Panc1 (cell line): ENCODE results near the gene SLC44A1. TPM values are rescaled to one million over a fixed set of nuclear protein-coding genes. Genes with fewer than 3 reads are reported as not detected.

Experiments used
- ATAC-seq: fragments of 200-7000 bp; cut with Tn5 transposase; 2 replicates; pipeline ENCODE4 v1.9.1; 2020; ENCODE audit warnings: mild to moderate bottlenecking, moderate library complexity
- BruUV-seq: library from RNA; stranded (reverse); fragments of 400-500 nt; replicated peaks from 2 replicates; lab custom pipeline; 2021; lab: Mats Ljungman, UMichigan
- CTCF ChIA-PET: fragments of 300-600 bp; sonication (Branson Sonifier 250); formaldehyde crosslinking; loops from one replicate; lab custom pipeline; 2022; ENCODE audit warnings: antibody characterized with exemption; lab: Charles Lee
- POLR2A ChIA-PET: fragments of 300-600 bp; sonication (Branson Sonifier 250); formaldehyde crosslinking; loops from one replicate; lab custom pipeline; 2022; ENCODE audit warnings: antibody characterized with exemption; lab: Charles Lee
- DNase-seq: peaks from one replicate; pipeline ENCODE4 v3.0.0-alpha.2; 2010; ENCODE audit warnings: low read depth, low spot score
- H3K27ac ChIP-seq: 2 replicates; pipeline ENCODE4 v1.5.1; 2011; ENCODE audit warnings: mild to moderate bottlenecking, low read length, inconsistent platforms
- H3K27me3 ChIP-seq: fragments of 200-500 bp; sonication (Bioruptor generic); 2 replicates; pipeline ENCODE4 v1.6.0; 2014; ENCODE audit warnings: low read length, inconsistent platforms; ENCODE audit not compliant: control insufficient read depth, insufficient read depth
- H3K36me3 ChIP-seq: fragments of 200-500 bp; sonication (Bioruptor generic); 2 replicates; pipeline ENCODE4 v1.5.1; 2014; ENCODE audit warnings: inconsistent platforms, mild to moderate bottlenecking, low read length, moderate library complexity; ENCODE audit not compliant: control insufficient read depth, insufficient read depth
- H3K4me1 ChIP-seq: 2 replicates; pipeline ENCODE4 v1.5.1; 2011; ENCODE audit warnings: inconsistent platforms, mild to moderate bottlenecking, low read length, moderate library complexity; ENCODE audit not compliant: control insufficient read depth, insufficient read depth
- H3K4me3 ChIP-seq, 2 experiments: 2 replicates each; pipeline ENCODE4 v1.5.1; 2011 to 2012; ENCODE audit warnings: low read depth in 2 of 2, low read length in 2 of 2, mild to moderate bottlenecking in 2 of 2, inconsistent platforms in 1 of 2, moderate library complexity in 1 of 2
- H3K9me3 ChIP-seq: fragments of 200-500 bp; sonication (Bioruptor generic); 2 replicates; pipeline ENCODE4 v1.5.1; 2014; ENCODE audit warnings: low read depth, mild to moderate bottlenecking, inconsistent platforms, low read length, moderate library complexity; ENCODE audit not compliant: control insufficient read depth, insufficient read depth
- POLR2AphosphoS5 ChIP-seq: IDR thresholded peaks from 2 replicates; pipeline ENCODE4 v1.6.1; 2012; ENCODE audit warnings: mild to moderate bottlenecking, low read depth, low read length, moderate library complexity
- SIN3A ChIP-seq: IDR thresholded peaks from 2 replicates; pipeline ENCODE4 v1.6.1; 2012; ENCODE audit warnings: low read depth, mild to moderate bottlenecking, low read length, moderate library complexity, borderline replicate concordance; ENCODE audit not compliant: insufficient read depth
- TCF7L2 ChIP-seq: IDR thresholded peaks from 2 replicates; pipeline ENCODE4 v1.6.1; 2011; ENCODE audit warnings: mild to moderate bottlenecking, low read depth, low read length, inconsistent platforms
- in situ Hi-C: cut with HindIII; loops from 2 replicates; pipeline ENCODE4 v1.10.0; 2016; ENCODE audit warnings: low sequenced_read_pairs, low pct_unique_long_range_greater_than_20kb
- intact Hi-C: fragments of 100-400 bp; cut with micrococcal nuclease; formaldehyde crosslinking; loops from one replicate; pipeline ENCODE4 v1.10.0; 2022; ENCODE audit not compliant: unreplicated experiment
- total RNA-seq: library from RNA; stranded (reverse); gene quantifications from one replicate; pipeline ENCODE4 v1.2.1, GENCODE V29; 2021; ENCODE audit not compliant: unreplicated experiment
- TF ChIP-seq, protein P1 (sequence below), 2 experiments: IDR thresholded peaks; 2 replicates each; pipeline ENCODE4 v1.6.1; 2011 to 2012; ENCODE audit warnings: low read depth in 2 of 2, control low read depth in 1 of 2, low read length in 1 of 2, mild to moderate bottlenecking in 1 of 2, moderate library complexity in 1 of 2; ENCODE audit not compliant: insufficient read depth in 1 of 2
- TF ChIP-seq, protein P2 (sequence below): fragments of 450-650 bp; IDR thresholded peaks from 2 replicates; pipeline ENCODE4 v1.5.1; 2017; ENCODE audit warnings: mild to moderate bottlenecking

Gene SLC44A1
- total RNA-seq, 1 experiment from 2014 or later = 8.7 TPM

DNA sequence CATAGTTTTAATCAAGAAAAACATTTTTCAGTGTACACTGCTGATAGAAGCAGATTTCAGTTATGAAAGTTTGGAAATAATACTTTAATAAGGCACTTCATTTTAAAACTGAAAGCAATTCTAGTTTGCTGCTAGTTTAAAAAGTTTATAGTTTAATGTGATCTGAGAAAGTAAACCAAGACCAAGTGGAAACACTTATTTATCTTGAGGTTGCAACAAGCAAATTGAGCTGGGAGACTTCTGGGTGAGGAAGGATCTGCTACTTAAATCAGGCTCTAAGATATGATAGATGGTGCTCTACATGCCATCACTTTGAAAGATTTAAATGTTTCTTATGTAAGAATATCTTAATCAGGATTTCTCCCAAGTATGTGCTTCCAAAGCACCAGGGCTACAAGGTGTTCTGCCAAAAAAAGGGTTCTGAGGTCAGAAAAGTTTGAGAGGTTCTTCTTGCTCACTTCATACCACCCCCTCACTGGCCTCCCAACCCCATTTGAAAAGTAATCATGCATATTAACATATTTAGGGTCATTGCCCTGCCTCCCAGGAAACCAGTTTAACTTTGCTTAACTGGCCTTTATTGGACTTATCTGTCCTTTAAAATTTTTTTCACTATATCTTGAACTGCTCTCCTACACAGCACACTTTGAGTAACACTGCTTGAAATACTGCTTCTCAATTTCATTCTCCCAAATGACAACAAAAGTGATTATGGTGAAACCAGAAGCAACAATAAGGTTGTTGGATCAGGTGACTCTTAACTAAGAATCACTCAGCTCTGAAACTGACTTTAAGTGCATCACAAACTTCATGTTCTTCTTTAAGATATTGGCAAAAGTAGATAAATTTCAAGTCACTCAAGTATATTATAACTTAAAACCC, 15.5 kb downstream of the SLC44A1 start:
- DNase-seq (no peak), ATAC-seq (no peak)
- no TSS peak for BruUV-seq
- Histone ChIP-seq H3K36me3 (no peaks in the 10 kb centered on the region), H3K4me3 (no peak overlapping the region), H3K27me3 (no peaks in the 10 kb centered on the region), H3K4me1 (no peaks in the 10 kb centered on the region), H3K9me3 (no peaks in the 10 kb centered on the region), H3K27ac (no peak overlapping the region)
- in situ Hi-C loops (no loop called here), intact Hi-C loops (no loop called here)
- CTCF ChIA-PET = no interaction called here
- POLR2A ChIA-PET = no interaction called here
- TF ChIP-seq, protein P1, sequence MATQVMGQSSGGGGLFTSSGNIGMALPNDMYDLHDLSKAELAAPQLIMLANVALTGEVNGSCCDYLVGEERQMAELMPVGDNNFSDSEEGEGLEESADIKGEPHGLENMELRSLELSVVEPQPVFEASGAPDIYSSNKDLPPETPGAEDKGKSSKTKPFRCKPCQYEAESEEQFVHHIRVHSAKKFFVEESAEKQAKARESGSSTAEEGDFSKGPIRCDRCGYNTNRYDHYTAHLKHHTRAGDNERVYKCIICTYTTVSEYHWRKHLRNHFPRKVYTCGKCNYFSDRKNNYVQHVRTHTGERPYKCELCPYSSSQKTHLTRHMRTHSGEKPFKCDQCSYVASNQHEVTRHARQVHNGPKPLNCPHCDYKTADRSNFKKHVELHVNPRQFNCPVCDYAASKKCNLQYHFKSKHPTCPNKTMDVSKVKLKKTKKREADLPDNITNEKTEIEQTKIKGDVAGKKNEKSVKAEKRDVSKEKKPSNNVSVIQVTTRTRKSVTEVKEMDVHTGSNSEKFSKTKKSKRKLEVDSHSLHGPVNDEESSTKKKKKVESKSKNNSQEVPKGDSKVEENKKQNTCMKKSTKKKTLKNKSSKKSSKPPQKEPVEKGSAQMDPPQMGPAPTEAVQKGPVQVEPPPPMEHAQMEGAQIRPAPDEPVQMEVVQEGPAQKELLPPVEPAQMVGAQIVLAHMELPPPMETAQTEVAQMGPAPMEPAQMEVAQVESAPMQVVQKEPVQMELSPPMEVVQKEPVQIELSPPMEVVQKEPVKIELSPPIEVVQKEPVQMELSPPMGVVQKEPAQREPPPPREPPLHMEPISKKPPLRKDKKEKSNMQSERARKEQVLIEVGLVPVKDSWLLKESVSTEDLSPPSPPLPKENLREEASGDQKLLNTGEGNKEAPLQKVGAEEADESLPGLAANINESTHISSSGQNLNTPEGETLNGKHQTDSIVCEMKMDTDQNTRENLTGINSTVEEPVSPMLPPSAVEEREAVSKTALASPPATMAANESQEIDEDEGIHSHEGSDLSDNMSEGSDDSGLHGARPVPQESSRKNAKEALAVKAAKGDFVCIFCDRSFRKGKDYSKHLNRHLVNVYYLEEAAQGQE (IDR thresholded peaks at IDR 0.05; ENCODE audit: insufficient read depth in 1 of 2, low read depth in 2 of 2, low read length in 1 of 2) = no peak
- TF ChIP-seq POLR2AphosphoS5 = no peak
- TF ChIP-seq TCF7L2 = no peak
- TF ChIP-seq, protein P2, sequence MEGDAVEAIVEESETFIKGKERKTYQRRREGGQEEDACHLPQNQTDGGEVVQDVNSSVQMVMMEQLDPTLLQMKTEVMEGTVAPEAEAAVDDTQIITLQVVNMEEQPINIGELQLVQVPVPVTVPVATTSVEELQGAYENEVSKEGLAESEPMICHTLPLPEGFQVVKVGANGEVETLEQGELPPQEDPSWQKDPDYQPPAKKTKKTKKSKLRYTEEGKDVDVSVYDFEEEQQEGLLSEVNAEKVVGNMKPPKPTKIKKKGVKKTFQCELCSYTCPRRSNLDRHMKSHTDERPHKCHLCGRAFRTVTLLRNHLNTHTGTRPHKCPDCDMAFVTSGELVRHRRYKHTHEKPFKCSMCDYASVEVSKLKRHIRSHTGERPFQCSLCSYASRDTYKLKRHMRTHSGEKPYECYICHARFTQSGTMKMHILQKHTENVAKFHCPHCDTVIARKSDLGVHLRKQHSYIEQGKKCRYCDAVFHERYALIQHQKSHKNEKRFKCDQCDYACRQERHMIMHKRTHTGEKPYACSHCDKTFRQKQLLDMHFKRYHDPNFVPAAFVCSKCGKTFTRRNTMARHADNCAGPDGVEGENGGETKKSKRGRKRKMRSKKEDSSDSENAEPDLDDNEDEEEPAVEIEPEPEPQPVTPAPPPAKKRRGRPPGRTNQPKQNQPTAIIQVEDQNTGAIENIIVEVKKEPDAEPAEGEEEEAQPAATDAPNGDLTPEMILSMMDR = no peak
- no peak for TF ChIP-seq SIN3A

DNA sequence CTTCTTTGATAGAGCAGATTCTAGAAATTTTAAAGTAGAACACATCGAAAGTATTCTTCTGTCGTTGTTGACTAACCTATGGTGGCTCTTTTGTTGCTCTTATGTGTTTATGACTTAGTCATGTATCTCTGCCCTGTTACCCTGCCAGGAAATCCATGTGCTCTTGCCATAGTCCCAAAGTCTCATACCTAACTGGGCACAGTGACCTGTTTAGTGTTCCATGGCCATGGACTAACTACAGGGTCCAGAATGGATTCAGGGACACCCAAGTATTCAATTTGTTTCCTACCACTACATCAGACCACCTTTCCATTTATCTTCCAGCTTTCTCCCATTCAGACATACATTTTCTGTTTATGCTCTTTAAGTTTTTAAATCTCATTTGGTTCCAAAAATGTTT, 18.0 kb downstream of the SLC44A1 start:
- in situ Hi-C loops = no loop called here
- no TSS peak for BruUV-seq

More for the DNA sequence above, 18.0 kb downstream of the SLC44A1 start:
- Histone ChIP-seq H3K27me3 (no peaks in the 10 kb centered on the region), H3K4me3 (no peak overlapping the region), H3K36me3 (no peaks in the 10 kb centered on the region), H3K27ac (no peak overlapping the region), H3K9me3 (no peaks in the 10 kb centered on the region), H3K4me1 (no peaks in the 10 kb centered on the region)
- ChIA-PET POLR2A (interaction anchor here (0.6 kb wide), 1 partner anchor 10 kb away, joined by 7 read pairs; no protein-coding TSS in a partner anchor), CTCF (no interaction called here)
- TF ChIP-seq, protein P2 = no peak
- TF ChIP-seq SIN3A (no peak), POLR2AphosphoS5 (no peak), TCF7L2 (no peak)
- TF ChIP-seq, protein P1 (IDR thresholded peaks at IDR 0.05; ENCODE audit: insufficient read depth in 1 of 2, low read depth in 2 of 2, low read length in 1 of 2) = no peak
- intact Hi-C loops = no loop called here
- DNase-seq = no peak
- no peak for ATAC-seq
